Cardiac atrium fibroblast (primary cell): ENCODE measurements around the gene MSRB3. TPM values are rescaled to one million over a fixed set of nuclear protein-coding genes. Genes with fewer than 3 reads are reported as not detected.

Source experiments
- total RNA-seq: library from RNA; depleted of rRNA; stranded (reverse); fragments of >200 nt; gene quantifications from 2 replicates; pipeline ENCODE4 v1.2.3, GENCODE V29; 2015

Gene MSRB3
- 32.7 and 42.6 TPM in 2 replicates for total RNA-seq

GRCh38 chr12:65278576-65279368, at the start of gene MSRB3:
MSRB3 (plus strand) TSS chr12:65278683; CDS start chr12:65308580, 29,897 bp downstream.

Other genes starting within 250 kb of the MSRB3 start
- not detected in 2 replicates for gene WIF1, start 157.4 kb upstream of the MSRB3 start, total RNA-seq
- 17.3 and 27.1 TPM in 2 replicates for gene LEMD3, start 109.1 kb upstream of the MSRB3 start, total RNA-seq